HCT116 (cell line): ENCODE data around the gene FTSJ1. TPM values are rescaled to one million over a fixed set of nuclear protein-coding genes. Genes with fewer than 3 reads are reported as not detected.

Experiments used
- ATAC-seq: fragments of 200-7000 bp; cut with Tn5 transposase; 2 replicates; pipeline ENCODE4 v1.9.1; 2020; ENCODE audit warnings: mild to moderate bottlenecking, moderate library complexity
- BruUV-seq: library from RNA; stranded (reverse); fragments of 400-500 nt; replicated peaks from 2 replicates; lab custom pipeline; 2021; lab: Mats Ljungman, UMichigan
- CTCF ChIA-PET: fragments of 300-600 bp; sonication (Branson Sonifier 250); formaldehyde crosslinking; loops from one replicate; lab custom pipeline; 2021; ENCODE audit warnings: antibody characterized with exemption; lab: Charles Lee
- POLR2A ChIA-PET: fragments of 300-600, 350-600 bp; sonication (Branson Sonifier 250); formaldehyde crosslinking; loops from one replicate; lab custom pipeline; 2021; ENCODE audit warnings: antibody characterized with exemption; lab: Charles Lee
- RAD21 ChIA-PET, 2 experiments: fragments of 300-600 bp; sonication (Branson Sonifier 250); formaldehyde crosslinking; loops; one replicate each; lab custom pipeline; 2023; ENCODE audit warnings: low total read pairs in 2 of 2; ENCODE audit not compliant: uncharacterized antibody in 2 of 2, unreplicated experiment in 2 of 2, low non-redundant PET in 1 of 2; lab: Charles Lee
- DNase-seq: peaks from one replicate; pipeline ENCODE4 v3.0.0-alpha.2; 2010; ENCODE audit warnings: low read depth, low spot score
- H2AFZ ChIP-seq: fragments of 200-600 bp; shearing (Covaris generic), sonication (generic); 2 replicates; pipeline ENCODE4 v1.6.1; 2017; ENCODE audit warnings: low read depth, mixed run types, mixed read lengths, antibody characterized with exemption, low read length; ENCODE audit not compliant: poor library complexity, severe bottlenecking
- H3K27ac ChIP-seq: 2 replicates; pipeline ENCODE4 v1.5.1; 2012; ENCODE audit warnings: low read depth, low read length
- H3K27me3 ChIP-seq: fragments of 200-600 bp; sonication (generic); 2 replicates; pipeline ENCODE4 v1.6.1; 2016; ENCODE audit warnings: mixed run types, low read length, mixed read lengths; ENCODE audit not compliant: insufficient read depth
- H3K36me3 ChIP-seq, 2 experiments: fragments of 200-500 bp in 1 of 2; fragments of 200-600 bp in 1 of 2; sonication (Bioruptor generic) in 1 of 2; sonication (generic) in 1 of 2; 2 replicates each; pipeline versions ENCODE4 v1.5.1 to v1.6.1; 2014 to 2016; ENCODE audit warnings: low read length in 2 of 2, inconsistent platforms in 1 of 2, mixed read lengths in 1 of 2, mixed run types in 1 of 2; ENCODE audit not compliant: insufficient read depth in 2 of 2, control insufficient read depth in 1 of 2
- H3K4me1 ChIP-seq, 2 experiments: fragments of 200-600 bp in 1 of 2; sonication (generic) in 1 of 2; 2 replicates each; pipeline versions ENCODE4 v1.5.1 to v1.6.1; 2012 to 2017; ENCODE audit warnings: low read length in 2 of 2, inconsistent platforms in 1 of 2, mild to moderate bottlenecking in 1 of 2, mixed read lengths in 1 of 2, mixed run types in 1 of 2, moderate library complexity in 1 of 2; ENCODE audit not compliant: insufficient read depth in 2 of 2, control insufficient read depth in 1 of 2
- H3K4me2 ChIP-seq: fragments of 200-600 bp; sonication (generic); 2 replicates; pipeline ENCODE4 v1.6.1; 2017; ENCODE audit warnings: mixed run types, low read length, mixed read lengths
- H3K4me3 ChIP-seq, 2 experiments: fragments of 200-600 bp in 1 of 2; sonication (generic) in 1 of 2; replicated peaks in 1 of 2; 2 replicates each; pipeline ENCODE4 v1.5.1; 2011 to 2016; ENCODE audit warnings: low read length in 2 of 2, control low read depth in 1 of 2, low read depth in 1 of 2, mild to moderate bottlenecking in 1 of 2, mixed read lengths in 1 of 2, mixed run types in 1 of 2
- H3K79me2 ChIP-seq: fragments of 200-600 bp; sonication (generic); 2 replicates; pipeline ENCODE4 v1.6.1; 2017; ENCODE audit warnings: mild to moderate bottlenecking, mixed run types, low read length, moderate library complexity, mixed read lengths; ENCODE audit not compliant: insufficient read depth
- H3K9ac ChIP-seq: fragments of 200-600 bp; sonication (generic); 2 replicates; pipeline ENCODE4 v1.6.1; 2016; ENCODE audit warnings: low read length, mixed read lengths
- H3K9me2 ChIP-seq: fragments of 200-600 bp; sonication (generic), shearing (Covaris generic); 2 replicates; pipeline ENCODE4 v1.6.1; 2017; ENCODE audit warnings: mixed run types, mild to moderate bottlenecking, moderate library complexity; ENCODE audit not compliant: insufficient read depth
- H3K9me3 ChIP-seq, 2 experiments: fragments of 200-500 bp in 1 of 2; fragments of 200-600 bp in 1 of 2; sonication (Bioruptor generic) in 1 of 2; sonication (generic) in 1 of 2; 2 replicates each; pipeline ENCODE4 v1.6.1; 2014 to 2017; ENCODE audit warnings: low read length in 2 of 2, mixed read lengths in 2 of 2, inconsistent platforms in 1 of 2, low read depth in 1 of 2, mild to moderate bottlenecking in 1 of 2, mixed run types in 1 of 2, moderate library complexity in 1 of 2; ENCODE audit not compliant: control insufficient read depth in 1 of 2, insufficient read depth in 1 of 2
- H4K20me1 ChIP-seq: fragments of 200-600 bp; sonication (generic), shearing (Covaris generic); 2 replicates; pipeline ENCODE4 v1.6.1; 2017; ENCODE audit warnings: mixed run types, mild to moderate bottlenecking, moderate library complexity; ENCODE audit not compliant: insufficient read depth
- ATF3 ChIP-seq: IDR thresholded peaks from 2 replicates; pipeline ENCODE4 v1.6.1; 2012
- CBX3 ChIP-seq: IDR thresholded peaks from 2 replicates; pipeline ENCODE4 v1.6.1; 2012; ENCODE audit warnings: low read depth
- CEBPB ChIP-seq: IDR thresholded peaks from 2 replicates; pipeline ENCODE4 v1.6.1; 2012; ENCODE audit warnings: low read depth
- CTCF ChIP-seq, 3 experiments: fragments of 200-600 bp in 1 of 3; sonication (generic) in 1 of 3; IDR thresholded peaks in 2 of 3; conservative IDR thresholded peaks in 1 of 3; 2 replicates each; pipeline ENCODE4 v1.5.1; 2012 to 2017; ENCODE audit warnings: low read depth in 2 of 3, low read length in 2 of 3, antibody characterized with exemption in 1 of 3, borderline replicate concordance in 1 of 3, control low read depth in 1 of 3, mild to moderate bottlenecking in 1 of 3, mixed read lengths in 1 of 3, mixed run types in 1 of 3, moderate library complexity in 1 of 3; ENCODE audit not compliant: insufficient read depth in 1 of 3
- EZH2 ChIP-seq: fragments of 200-600 bp; sonication (generic); IDR thresholded peaks from 2 replicates; pipeline ENCODE4 v1.6.1; 2017; ENCODE audit warnings: antibody characterized with exemption, mixed run types
- EZH2phosphoT487 ChIP-seq: fragments of 200-600 bp; IDR thresholded peaks from 2 replicates; pipeline ENCODE4 v1.6.1; 2018; ENCODE audit warnings: antibody characterized with exemption, borderline replicate concordance
- FOSL1 ChIP-seq: IDR thresholded peaks from 2 replicates; pipeline ENCODE4 v1.6.1; 2012; ENCODE audit warnings: low read depth
- JUND ChIP-seq: IDR thresholded peaks from 2 replicates; pipeline ENCODE4 v1.6.1; 2012
- MAX ChIP-seq: IDR thresholded peaks from 2 replicates; pipeline ENCODE4 v1.6.1; 2012
- POLR2A ChIP-seq: IDR thresholded peaks from 2 replicates; pipeline ENCODE4 v1.7.0; 2011; ENCODE audit warnings: borderline replicate concordance; ENCODE audit not compliant: insufficient read depth, insufficient read length; ENCODE audit errors: extremely low read depth
- POLR2AphosphoS5 ChIP-seq: IDR thresholded peaks from 2 replicates; pipeline ENCODE4 v1.6.1; 2011; ENCODE audit warnings: mild to moderate bottlenecking, low read depth, low read length, moderate library complexity
- REST ChIP-seq: IDR thresholded peaks from 2 replicates; pipeline ENCODE4 v1.6.1; 2012; ENCODE audit warnings: low read depth
- SIN3A ChIP-seq: IDR thresholded peaks from 2 replicates; pipeline ENCODE4 v1.6.1; 2012; ENCODE audit warnings: low read depth
- SRF ChIP-seq: IDR thresholded peaks from 2 replicates; pipeline ENCODE4 v1.6.1; 2012; ENCODE audit warnings: low read depth
- YY1 ChIP-seq: IDR thresholded peaks from 2 replicates; pipeline ENCODE4 v1.6.1; 2011; ENCODE audit warnings: low read length, low read depth, moderate library complexity, mild to moderate bottlenecking; ENCODE audit not compliant: insufficient replicate concordance; ENCODE audit errors: extremely low read depth
- ZBTB33 ChIP-seq: IDR thresholded peaks from 2 replicates; pipeline ENCODE4 v1.6.1; 2011; ENCODE audit warnings: mild to moderate bottlenecking, low read length, moderate library complexity; ENCODE audit not compliant: insufficient replicate concordance; ENCODE audit errors: extremely low read depth
- ZFX ChIP-seq: fragments of 450-650 bp; IDR thresholded peaks from 2 replicates; pipeline ENCODE4 v1.6.1; 2017
- intact Hi-C: fragments of 100-400 bp; cut with micrococcal nuclease; formaldehyde crosslinking; loops from 2 replicates; pipeline ENCODE4 v1.10.0; 2022
- total RNA-seq: library from RNA; stranded (reverse); gene quantifications from one replicate; pipeline ENCODE4 v1.2.1, GENCODE V29; 2021; ENCODE audit not compliant: unreplicated experiment

Gene FTSJ1
- total RNA-seq, 1 experiment from 2014 or later, result 64.9 TPM

- no peak for TF ChIP-seq EZH2phosphoT487
- no peak for TF ChIP-seq CEBPB
- no peak for TF ChIP-seq POLR2AphosphoS5
- no peak for TF ChIP-seq ZBTB33
- no peak for TF ChIP-seq YY1
Observed at GRCh38 chrX:48476919-48477318, 920 bp downstream of the FTSJ1 start (continued).

GRCh38 chrX:48477960-48478755 lies 2.2 kb downstream of the FTSJ1 start:
- ChIA-PET CTCF (no interaction called here), RAD21 (no interaction called here), POLR2A (no interaction called here)
- Histone ChIP-seq H2AFZ (no peak overlapping the region), H3K9me3 (no peaks in the 10 kb centered on the region), H3K27me3 (no peaks in the 10 kb centered on the region), H3K79me2 (peaks cover 41% of the 10 kb centered on the region), H3K36me3 (peaks cover 4 to 9% of the 10 kb centered on the region in 2 experiments; a peak in 2 of 4 replicates), H3K9ac (no peak overlapping the region), H3K27ac (no peak overlapping the region), H4K20me1 (no peaks in the 10 kb centered on the region), H3K9me2 (no peaks in the 10 kb centered on the region), H3K4me1 (peaks cover 5 to 22% of the 10 kb centered on the region in 2 experiments; a peak in 3 of 4 replicates), H3K4me3 (no peak overlapping the region), H3K4me2 (0 out of 2 replicates have a peak overlapping the region, but pooled peaks have one; percentile 86)
- intact Hi-C loops, result loop anchor here (2.0 to 10.0 kb wide), 2 partner anchors 61 to 97 kb away; partner anchors contain the start of genes RBM3 and TBC1D25
- DNase-seq (no peak), ATAC-seq (no peak)
- no TSS peak for BruUV-seq
- TF ChIP-seq MAX, result no peak
- TF ChIP-seq FOSL1, result no peak
- no peak for TF ChIP-seq CBX3
- TF ChIP-seq REST, result no peak
- TF ChIP-seq EZH2, result no peak
- TF ChIP-seq CEBPB, result no peak
- no peak for TF ChIP-seq SIN3A
- TF ChIP-seq ZFX, result no peak
- no peak for TF ChIP-seq CTCF (IDR thresholded peaks at IDR 0.05 in 2 of 3, conservative IDR thresholded peaks at IDR 0.05 in 1 of 3; ENCODE audit: borderline replicate concordance in 1 of 3, insufficient read depth in 1 of 3, low read depth in 2 of 3, low read length in 2 of 3)
- TF ChIP-seq SRF, result no peak
- no peak for TF ChIP-seq JUND
- TF ChIP-seq POLR2A, result no peak
- no peak for TF ChIP-seq ATF3
- TF ChIP-seq POLR2AphosphoS5, result no peak
